ENCODE data around the gene PNPLA7.

PNPLA7 gene

GRCh38 chr9:137435381-137435891 is 114.8 kb downstream of the PNPLA7 start:
- TF ChIP-seq EZH2 (IDR thresholded peaks at IDR 0.05; ENCODE audit: borderline replicate concordance, low read depth, low read length, severe bottlenecking) (no peak), CTCF (IDR thresholded peaks at IDR 0.05; ENCODE audit: borderline replicate concordance, extremely low read depth, low read length, poor library complexity, severe bottlenecking) (no peak)
- H3K36me3 ChIP-seq (ENCODE audit: insufficient read depth, low read length): no peaks in the 10 kb centered on the region
- H3K4me3 ChIP-seq (ENCODE audit: low read depth in 1 of 2, low read length in 2 of 2): no peak overlapping the region
- no peak overlapping the region for H3K4me2 ChIP-seq (ENCODE audit: insufficient read depth, low read length)
- no peaks in the 10 kb centered on the region for H3K9me3 ChIP-seq (ENCODE audit: insufficient read depth, low read length, severe bottlenecking)
- no peak overlapping the region for H3K9ac ChIP-seq (ENCODE audit: low read depth, low read length)
- no peaks in the 10 kb centered on the region for H3K27me3 ChIP-seq (ENCODE audit: insufficient read depth, low read length, poor library complexity)
- DNase-seq (no peak), ATAC-seq (ENCODE audit: insufficient read depth, low read depth) (no peak)
- no peak overlapping the region for H2AFZ ChIP-seq (ENCODE audit: low read depth, low read length)
- H3K4me1 ChIP-seq (ENCODE audit: insufficient read depth, low read length): no peaks in the 10 kb centered on the region
- peaks cover 7% of the 10 kb centered on the region; the same call in 1 of the 2 replicates for H4K20me1 ChIP-seq (ENCODE audit: insufficient read depth, low read length)
- H3K27ac ChIP-seq (ENCODE audit: low read length): no peak overlapping the region
- H3K79me2 ChIP-seq (ENCODE audit: insufficient read depth, low read length): no peaks in the 10 kb centered on the region

- Histone ChIP-seq H3K27me3 (ENCODE audit: insufficient read depth, low read length, poor library complexity) (no peaks in the 10 kb centered on the region), H3K27ac (ENCODE audit: low read length) (no peak overlapping the region), H3K4me3 (ENCODE audit: low read depth in 1 of 2, low read length in 2 of 2) (no peak overlapping the region), H3K36me3 (ENCODE audit: insufficient read depth, low read length) (no peaks in the 10 kb centered on the region), H2AFZ (ENCODE audit: low read depth, low read length) (no peak overlapping the region), H3K9me3 (ENCODE audit: insufficient read depth, low read length, severe bottlenecking) (no peaks in the 10 kb centered on the region), H3K79me2 (ENCODE audit: insufficient read depth, low read length) (no peaks in the 10 kb centered on the region), H3K9ac (ENCODE audit: low read depth, low read length) (no peak overlapping the region), H3K4me1 (ENCODE audit: insufficient read depth, low read length) (no peaks in the 10 kb centered on the region), H3K4me2 (ENCODE audit: insufficient read depth, low read length) (no peak overlapping the region), H4K20me1 (ENCODE audit: insufficient read depth, low read length) (peaks cover 7% of the 10 kb centered on the region; the same call in 1 of the 2 replicates)
- TF ChIP-seq CTCF (IDR thresholded peaks at IDR 0.05; ENCODE audit: borderline replicate concordance, extremely low read depth, low read length, poor library complexity, severe bottlenecking) (no peak), EZH2 (IDR thresholded peaks at IDR 0.05; ENCODE audit: borderline replicate concordance, low read depth, low read length, severe bottlenecking) (no peak)
- DNase-seq (no peak), ATAC-seq (ENCODE audit: insufficient read depth, low read depth) (no peak)
These were observed 115.5 kb downstream of the PNPLA7 start for GRCh38 chr9:137434498-137435380.

- Histone ChIP-seq H2AFZ (ENCODE audit: low read depth, low read length) (no peak overlapping the region), H3K4me1 (ENCODE audit: insufficient read depth, low read length) (no peaks in the 10 kb centered on the region), H3K27me3 (ENCODE audit: insufficient read depth, low read length, poor library complexity) (no peaks in the 10 kb centered on the region), H3K4me3 (ENCODE audit: low read depth in 1 of 2, low read length in 2 of 2) (no peak overlapping the region), H3K36me3 (ENCODE audit: insufficient read depth, low read length) (no peaks in the 10 kb centered on the region), H3K79me2 (ENCODE audit: insufficient read depth, low read length) (no peaks in the 10 kb centered on the region), H3K27ac (ENCODE audit: low read length) (no peak overlapping the region), H3K9me3 (ENCODE audit: insufficient read depth, low read length, severe bottlenecking) (no peaks in the 10 kb centered on the region), H3K4me2 (ENCODE audit: insufficient read depth, low read length) (no peak overlapping the region), H4K20me1 (ENCODE audit: insufficient read depth, low read length) (peaks cover 7% of the 10 kb centered on the region; the same call in 1 of the 2 replicates), H3K9ac (ENCODE audit: low read depth, low read length) (no peak overlapping the region)
- no peak for DNase-seq
- TF ChIP-seq EZH2 (IDR thresholded peaks at IDR 0.05; ENCODE audit: borderline replicate concordance, low read depth, low read length, severe bottlenecking) (no peak), CTCF (IDR thresholded peaks at IDR 0.05; ENCODE audit: borderline replicate concordance, extremely low read depth, low read length, poor library complexity, severe bottlenecking) (no peak)
- no peak for ATAC-seq (ENCODE audit: insufficient read depth, low read depth)
These were observed 116.2 kb downstream of the PNPLA7 start for GRCh38 chr9:137433916-137434431.
